SJCRH30 (cell line): Measurements from ENCODE around the gene SDC1. TPM values are rescaled to one million over a fixed set of nuclear protein-coding genes. Genes with fewer than 3 reads are reported as not detected.

Source experiments
- DNase-seq, 2 experiments: peaks; one replicate each; pipeline ENCODE4 v3.0.0-alpha.2; 2015 to 2020
- H3K27ac ChIP-seq: fragments of 250-450 bp; sonication (Bioruptor Pico); 2 replicates; pipeline ENCODE4 v1.5.1; 2020; ENCODE audit warnings: mild to moderate bottlenecking, moderate library complexity
- H3K27me3 ChIP-seq: fragments of 250-450 bp; sonication (Bioruptor Pico); 2 replicates; pipeline ENCODE4 v1.5.1; 2020; ENCODE audit warnings: mild to moderate bottlenecking, moderate library complexity
- H3K36me3 ChIP-seq: fragments of 250-450 bp; sonication (Bioruptor Pico); 2 replicates; pipeline ENCODE4 v1.5.1; 2020; ENCODE audit warnings: mild to moderate bottlenecking, moderate library complexity
- H3K4me1 ChIP-seq: fragments of 250-450 bp; sonication (Bioruptor Pico); 2 replicates; pipeline ENCODE4 v1.5.1; 2020; ENCODE audit warnings: mild to moderate bottlenecking, moderate library complexity
- H3K4me3 ChIP-seq: fragments of 250-450 bp; sonication (Bioruptor Pico); 2 replicates; pipeline ENCODE4 v1.5.1; 2020; ENCODE audit warnings: mild to moderate bottlenecking, moderate library complexity
- H3K9me3 ChIP-seq: fragments of 250-450 bp; sonication (Bioruptor Pico); replicated peaks from 2 replicates; pipeline ENCODE4 v1.5.1; 2020; ENCODE audit warnings: mild to moderate bottlenecking, moderate library complexity
- total RNA-seq: library from RNA; depleted of rRNA; stranded (reverse); fragments of >200 nt; shearing (Covaris generic); gene quantifications from 2 replicates; pipeline ENCODE4 v1.2.3, GENCODE V29; 2014

Gene SDC1
- total RNA-seq, 1 experiment from 2014 or later, result 62.6 TPM

DNA sequence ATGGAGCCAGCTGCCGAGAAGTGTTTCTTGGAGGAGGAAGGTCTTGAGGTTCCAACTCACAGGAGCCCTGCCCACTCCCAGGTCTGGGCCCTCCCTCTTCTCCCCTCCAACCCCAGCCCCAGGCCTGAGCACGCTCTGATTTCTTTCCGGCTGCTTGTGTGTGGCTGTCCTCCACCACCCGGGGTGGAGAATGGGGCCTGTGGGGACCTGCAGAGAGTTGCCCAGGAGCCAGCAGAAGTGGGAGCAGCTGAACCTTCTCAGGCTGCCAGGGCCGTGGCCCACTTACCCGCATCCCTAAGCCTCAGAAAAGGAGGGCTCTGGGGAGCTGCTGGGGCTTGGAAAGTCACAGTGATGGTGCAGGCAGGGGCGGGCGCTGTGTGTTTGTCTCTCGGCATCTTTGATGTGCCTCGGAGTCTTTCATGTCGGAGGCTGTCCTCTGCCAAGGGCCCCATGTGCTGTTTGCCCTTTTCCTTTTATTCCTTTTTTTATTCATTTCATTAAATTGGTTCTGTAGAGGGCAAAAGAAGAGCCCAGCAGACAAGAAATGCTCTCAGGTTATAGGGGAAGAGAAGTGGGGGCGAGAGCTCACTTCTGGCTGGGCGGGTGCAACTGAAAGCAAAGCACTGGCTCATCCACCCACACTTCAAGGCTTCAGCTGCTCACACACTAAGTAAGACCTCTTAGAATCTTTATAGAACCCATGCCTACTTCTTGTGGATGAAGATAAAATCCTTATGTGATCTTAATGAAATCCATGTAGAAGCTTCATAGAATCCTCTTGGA is 52.5 kb downstream of the SDC1 start:
- no peak for DNase-seq
- Histone ChIP-seq H3K4me3 (no peak overlapping the region), H3K4me1 (no peaks in the 10 kb centered on the region), H3K36me3 (no peaks in the 10 kb centered on the region), H3K27ac (no peak overlapping the region), H3K9me3 (no peaks in the 10 kb centered on the region), H3K27me3 (0 out of 2 replicates have a peak, but pooled peaks cover 11% of the 10 kb centered on the region)

- no peak for DNase-seq
- Histone ChIP-seq H3K27ac (no peak overlapping the region), H3K36me3 (no peaks in the 10 kb centered on the region), H3K9me3 (no peaks in the 10 kb centered on the region), H3K4me1 (no peaks in the 10 kb centered on the region), H3K27me3 (0 out of 2 replicates have a peak, but pooled peaks cover 11% of the 10 kb centered on the region), H3K4me3 (no peak overlapping the region)
These were observed 53.4 kb downstream of the SDC1 start for GRCh38 chr2:20171445-20171977.

DNA sequence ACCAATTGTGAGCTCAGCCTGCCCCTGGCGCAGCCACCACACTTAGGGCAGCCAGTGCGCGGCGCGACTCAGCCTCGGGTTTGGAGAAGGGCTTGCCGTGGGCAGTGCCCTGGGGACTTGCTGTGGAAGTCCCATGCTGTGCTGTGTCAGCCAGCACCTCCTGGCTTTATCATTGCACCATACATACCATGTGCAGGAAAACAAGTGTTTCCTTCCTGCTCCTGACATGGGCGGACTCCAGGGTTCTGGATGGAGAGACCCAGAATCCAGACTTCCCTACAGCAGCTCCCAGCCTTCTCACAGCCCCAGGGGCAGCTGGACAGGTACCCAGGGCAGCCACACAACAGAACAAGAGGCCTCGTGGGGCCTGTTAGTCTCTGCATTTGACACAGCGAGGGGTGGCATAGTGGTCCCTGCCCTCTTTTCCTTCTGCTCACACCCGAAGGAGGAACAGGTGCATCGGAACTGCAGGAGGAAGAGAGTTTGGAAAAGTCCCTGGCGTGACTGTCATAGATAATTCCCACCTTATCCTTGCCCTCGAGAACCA is 54.2 kb downstream of the SDC1 start:
- H3K9me3 ChIP-seq, result no peaks in the 10 kb centered on the region
- no peak for DNase-seq
- no peaks in the 10 kb centered on the region for H3K36me3 ChIP-seq
- no peak overlapping the region for H3K4me3 ChIP-seq
- H3K27ac ChIP-seq, result no peak overlapping the region
- 0 out of 2 replicates have a peak, but pooled peaks cover 11% of the 10 kb centered on the region for H3K27me3 ChIP-seq
- no peaks in the 10 kb centered on the region for H3K4me1 ChIP-seq

DNA sequence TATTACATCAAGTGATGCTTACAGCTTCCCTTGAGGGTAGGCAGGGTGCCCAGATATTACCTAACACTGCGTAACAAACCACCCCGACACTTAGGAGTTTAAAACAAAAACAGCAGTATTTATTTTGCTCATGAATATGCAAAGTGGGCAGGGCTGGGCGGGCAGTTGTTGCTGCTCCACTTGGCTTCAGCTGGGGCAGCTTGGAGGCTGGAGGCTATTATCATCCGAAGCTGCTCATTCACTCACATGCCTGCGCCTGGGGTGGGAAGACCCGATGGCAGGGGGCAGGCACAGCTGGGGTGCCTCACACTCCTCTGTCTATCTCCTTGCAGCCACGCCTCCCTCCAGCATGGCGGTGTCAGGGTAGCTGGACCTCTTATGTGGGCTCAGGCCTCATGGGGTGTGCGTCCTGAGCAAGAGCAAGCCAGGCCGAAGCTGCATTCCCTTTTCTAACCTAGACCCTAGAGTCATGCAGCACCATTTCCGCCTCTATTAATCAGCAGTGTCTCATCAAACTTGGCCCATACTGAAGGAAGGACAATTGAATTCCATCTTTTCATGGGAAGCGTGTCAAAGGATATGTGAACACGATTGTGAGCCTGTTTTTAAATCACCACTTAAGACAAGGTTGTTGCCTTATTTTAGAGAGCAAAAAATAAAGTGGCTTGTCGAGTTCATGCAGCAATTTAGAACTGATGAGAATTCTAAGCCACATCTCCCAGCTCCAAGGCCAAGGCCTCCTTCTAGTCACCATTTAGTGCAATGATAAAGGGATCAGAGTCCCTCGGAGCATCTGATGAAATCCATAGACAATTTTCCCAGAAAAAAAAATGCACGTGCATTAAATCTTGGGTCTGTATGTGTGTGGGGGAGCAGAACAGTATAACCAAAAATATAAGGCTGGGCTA is 54.9 kb downstream of the SDC1 start:
- H3K4me1 ChIP-seq, result no peaks in the 10 kb centered on the region
- H3K27ac ChIP-seq, result no peak overlapping the region
- 0 out of 2 replicates have a peak, but pooled peaks cover 11% of the 10 kb centered on the region for H3K27me3 ChIP-seq

GRCh38 chr2:20168727-20169696 is 55.9 kb downstream of the SDC1 start:
- Histone ChIP-seq H3K36me3 (no peaks in the 10 kb centered on the region), H3K27me3 (0 out of 2 replicates have a peak, but pooled peaks cover 11% of the 10 kb centered on the region), H3K4me3 (no peak overlapping the region), H3K27ac (no peak overlapping the region), H3K4me1 (no peaks in the 10 kb centered on the region), H3K9me3 (no peaks in the 10 kb centered on the region)
- no peak for DNase-seq

More for the DNA sequence above, 54.9 kb downstream of the SDC1 start:
- Histone ChIP-seq H3K36me3 (no peaks in the 10 kb centered on the region), H3K9me3 (no peaks in the 10 kb centered on the region), H3K4me3 (no peak overlapping the region)
- DNase-seq, result no peak

DNA sequence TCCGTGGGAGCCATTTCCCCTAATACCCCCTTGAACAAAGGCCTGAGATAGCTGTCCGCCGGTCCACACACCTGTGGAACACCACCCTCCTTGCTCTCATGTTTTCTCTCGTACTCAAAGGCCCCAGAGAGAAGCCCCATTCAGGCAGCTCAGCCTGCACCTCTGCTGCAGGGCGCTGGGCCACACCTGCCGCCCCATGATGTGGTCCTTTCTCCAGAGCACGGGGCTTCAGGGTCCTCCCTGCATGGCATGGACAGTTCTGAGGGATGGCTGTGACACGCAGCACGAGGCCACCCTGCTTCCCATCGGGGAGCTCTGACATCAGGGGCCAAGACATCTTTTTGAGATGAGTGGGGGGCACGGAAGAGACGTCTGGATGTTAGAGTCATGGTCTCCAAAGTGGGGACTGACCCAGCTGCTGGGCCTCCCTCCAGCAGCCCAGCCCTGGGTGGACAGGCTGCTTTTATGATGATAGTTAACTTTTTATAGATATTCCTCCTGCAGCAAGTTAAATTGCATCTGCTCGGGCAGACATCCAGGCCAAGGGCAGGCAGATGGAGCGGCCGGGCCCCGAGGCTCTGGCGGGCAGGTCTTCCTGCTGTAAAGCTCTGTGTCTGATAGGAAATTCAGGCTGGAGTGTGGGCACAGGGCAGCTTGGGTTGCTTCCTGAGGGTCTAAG is 56.7 kb downstream of the SDC1 start:
- H3K27me3 ChIP-seq, result 0 out of 2 replicates have a peak, but pooled peaks cover 11% of the 10 kb centered on the region
- no peak overlapping the region for H3K4me3 ChIP-seq
- no peak for DNase-seq
- H3K27ac ChIP-seq, result no peak overlapping the region
- no peaks in the 10 kb centered on the region for H3K9me3 ChIP-seq
- H3K4me1 ChIP-seq, result no peaks in the 10 kb centered on the region
- H3K36me3 ChIP-seq, result no peaks in the 10 kb centered on the region

GRCh38 chr2:20167356-20167755 is 57.6 kb downstream of the SDC1 start:
- no peak for DNase-seq
- no peaks in the 10 kb centered on the region for H3K36me3 ChIP-seq
- H3K4me3 ChIP-seq, result no peak overlapping the region
- H3K27ac ChIP-seq, result no peak overlapping the region
- no peaks in the 10 kb centered on the region for H3K4me1 ChIP-seq
- H3K27me3 ChIP-seq, result 0 out of 2 replicates have a peak, but pooled peaks cover 8% of the 10 kb centered on the region
- H3K9me3 ChIP-seq, result no peaks in the 10 kb centered on the region

- H3K27me3 ChIP-seq, result 0 out of 2 replicates have a peak, but pooled peaks cover 4% of the 10 kb centered on the region
- no peaks in the 10 kb centered on the region for H3K36me3 ChIP-seq
- H3K27ac ChIP-seq, result no peak overlapping the region
- DNase-seq, result no peak
- H3K4me1 ChIP-seq, result no peaks in the 10 kb centered on the region
- no peaks in the 10 kb centered on the region for H3K9me3 ChIP-seq
- H3K4me3 ChIP-seq, result no peak overlapping the region
These were observed 59.0 kb downstream of the SDC1 start for GRCh38 chr2:20165677-20166509.

DNA sequence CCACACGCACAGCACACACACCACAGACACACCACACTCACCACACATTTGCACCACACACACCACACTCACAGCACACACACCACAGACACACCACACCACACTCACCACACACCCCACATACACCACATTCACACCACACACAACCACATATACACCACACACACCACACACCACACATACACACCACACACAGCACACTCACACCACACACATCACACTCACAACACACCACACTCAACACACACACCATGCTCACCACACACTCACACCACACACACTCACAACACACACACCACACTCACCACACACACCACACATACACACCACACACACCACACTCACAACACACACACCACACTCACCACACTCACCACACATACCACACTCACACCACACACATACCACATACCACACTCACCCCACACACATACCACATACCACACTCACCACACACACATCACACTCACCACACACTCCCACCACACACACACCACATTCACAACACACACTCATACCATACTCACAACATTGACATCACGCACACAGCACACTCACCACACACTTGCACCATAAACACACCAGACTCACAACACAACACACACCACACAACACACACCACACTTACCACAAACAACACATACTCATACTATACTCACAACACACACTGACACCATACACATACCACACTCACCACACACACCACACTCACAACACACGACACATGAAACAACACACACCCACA is 60.0 kb downstream of the SDC1 start:
- no peak for DNase-seq
- Histone ChIP-seq H3K27ac (no peak overlapping the region), H3K4me3 (no peak overlapping the region), H3K36me3 (no peaks in the 10 kb centered on the region), H3K27me3 (0 out of 2 replicates have a peak, but pooled peaks cover 2% of the 10 kb centered on the region), H3K9me3 (no peaks in the 10 kb centered on the region), H3K4me1 (no peaks in the 10 kb centered on the region)

GRCh38 chr2:20164061-20164733 is 60.7 kb downstream of the SDC1 start:
- no peaks in the 10 kb centered on the region for H3K9me3 ChIP-seq
- H3K4me1 ChIP-seq, result no peaks in the 10 kb centered on the region
- H3K27me3 ChIP-seq, result no peaks in the 10 kb centered on the region
- DNase-seq, result peak in 1 of 2 experiments; percentile 49
- H3K4me3 ChIP-seq, result no peak overlapping the region
- H3K27ac ChIP-seq, result no peak overlapping the region
- no peaks in the 10 kb centered on the region for H3K36me3 ChIP-seq

GRCh38 chr2:20159411-20160070 is 65.4 kb downstream of the SDC1 start:
- H3K4me3 ChIP-seq, result no peak overlapping the region
- H3K27ac ChIP-seq, result no peak overlapping the region
- H3K27me3 ChIP-seq, result no peaks in the 10 kb centered on the region
- no peaks in the 10 kb centered on the region for H3K36me3 ChIP-seq
- no peaks in the 10 kb centered on the region for H3K9me3 ChIP-seq
- H3K4me1 ChIP-seq, result peaks cover 4% of the 10 kb centered on the region
- no peak for DNase-seq
